Measurements from ENCODE around the gene VTI1A. TPM values are rescaled to one million over a fixed set of nuclear protein-coding genes. Genes with fewer than 3 reads are reported as not detected.

VTI1A gene
- total and polyA plus RNA-seq, 2 of the 8 experiments (the other 6 are each of a cell fraction or from before 2014, with no cell fraction given), result 6.0 to 20.0 TPM

GRCh38 chr10:112579578-112579977 is 132.6 kb downstream of the VTI1A start:
- Histone ChIP-seq H2AK5ac (ENCODE audit: low read depth, low read length) (no peak overlapping the region), H4K5ac (ENCODE audit: insufficient read length, low read depth, low read length) (no peak overlapping the region), H4K91ac (replicated peaks; ENCODE audit: insufficient read length, low read length) (no peak overlapping the region), H3K23ac (ENCODE audit: insufficient read length) (no peak overlapping the region), H3K4ac (replicated peaks; ENCODE audit: insufficient read length, low read depth, low read length) (no peak overlapping the region), H3K27me3 (replicated peaks in 1 of 4; ENCODE audit: control insufficient read depth in 3 of 4, extremely low read depth in 1 of 4, insufficient read depth in 3 of 4, low read length in 3 of 4) (no peaks in the 10 kb centered on the region), H3K18ac (ENCODE audit: extremely low read depth, low read length) (no peak overlapping the region), H3K79me1 (ENCODE audit: low read depth, low read length) (no peaks in the 10 kb centered on the region), H4K8ac (ENCODE audit: extremely low read depth, insufficient read depth, low read length) (no peak overlapping the region), H3K27ac (ENCODE audit: low read depth, low read length) (no peak overlapping the region), H2BK5ac (ENCODE audit: low read depth, low read length) (no peak overlapping the region), H2BK120ac (replicated peaks; ENCODE audit: low read depth, low read length) (no peak overlapping the region), H4K20me1 (replicated peaks in 1 of 2; ENCODE audit: control insufficient read depth in 1 of 2, insufficient read depth in 2 of 2, low read length in 2 of 2) (no peaks in the 10 kb centered on the region), H3K14ac (ENCODE audit: insufficient read length) (no peak overlapping the region), H3K23me2 (ENCODE audit: low read depth, low read length) (no peaks in the 10 kb centered on the region), H2BK12ac (ENCODE audit: low read depth, low read length) (no peak overlapping the region), H3K4me2 (ENCODE audit: insufficient read depth in 1 of 2, low read depth in 2 of 2, low read length in 2 of 2) (no peak overlapping the region), H3K9ac (replicated peaks in 1 of 4; ENCODE audit: extremely low read depth in 1 of 4, low read depth in 3 of 4, low read length in 3 of 4) (no peak overlapping the region), H3K56ac (replicated peaks; ENCODE audit: insufficient read length, low read depth, low read length) (no peak overlapping the region), H2BK15ac (ENCODE audit: low read length) (no peak overlapping the region), H3K9me3 (ENCODE audit: insufficient read depth in 2 of 2, low read depth in 1 of 2, low read length in 1 of 2) (no peaks in the 10 kb centered on the region), H3K36me3 (ENCODE audit: control insufficient read depth in 2 of 4, insufficient read depth in 4 of 4, low read length in 3 of 4) (no peaks in the 10 kb centered on the region; a peak in 1 of 8 replicates), H3K79me2 (ENCODE audit: control insufficient read depth in 1 of 2, insufficient read depth in 2 of 2, low read length in 2 of 2) (no peaks in the 10 kb centered on the region), H2AFZ (ENCODE audit: low read length) (no peak overlapping the region), H3K4me3 (ENCODE audit: extremely low read depth in 1 of 4, insufficient read depth in 2 of 4, low read depth in 3 of 4, low read length in 4 of 4) (no peak overlapping the region), H3K4me1 (replicated peaks in 1 of 4; ENCODE audit: control insufficient read depth in 3 of 4, insufficient read depth in 4 of 4, low read length in 3 of 4) (peaks cover 0 to 7% (median 0%) of the 10 kb centered on the region in 4 experiments; a peak in 3 of 7 replicates), H2BK20ac (ENCODE audit: low read length) (no peak overlapping the region)
- ChIA-PET POLR2A (ENCODE audit: partially characterized antibody) (no interaction called here), CTCF (ENCODE audit: partially characterized antibody) (no interaction called here)
- no peak for TF ChIP-seq RNF2 (IDR thresholded peaks at IDR 0.05; ENCODE audit: borderline replicate concordance, low read depth, low read length, missing control alignments, poor library complexity, severe bottlenecking)
- no peak for TF ChIP-seq SP1 (IDR thresholded peaks at IDR 0.05; ENCODE audit: low read depth, low read length)
- no peak for TF ChIP-seq EGR1 (IDR thresholded peaks at IDR 0.05; ENCODE audit: borderline replicate concordance, low read depth, low read length)
- TF ChIP-seq SP2 (IDR thresholded peaks at IDR 0.05; ENCODE audit: low read length), result no peak
- FAIRE-seq (no peak), DNase-seq (ENCODE audit: low read depth in 1 of 2, low spot score in 2 of 2) (no peak)
- WGBS, 2 experiments (ENCODE audit: extremely low coverage in 1 of 2, insufficient coverage in 1 of 2, insufficient read length in 1 of 2, insufficient replicate concordance in 2 of 2, low coverage in 1 of 2, low lambda C conversion rate in 2 of 2, missing lambda C conversion rate in 1 of 2), result 89% methylated on average over 1 of the region's 1 CpG; no CpG with 5 or more reads in 1 of the 2 experiments
